Neural cell (in vitro differentiated cells): Measurements from ENCODE around the gene LCE1B. TPM values are rescaled to one million over a fixed set of nuclear protein-coding genes. Genes with fewer than 3 reads are reported as not detected.

Experiments used
- H2AFZ ChIP-seq: fragments of 200-600, 300-800 bp; sonication (generic), shearing (Covaris generic); 2 replicates; pipeline ENCODE4 v1.6.0; 2014; ENCODE audit warnings: low read depth, mild to moderate bottlenecking, antibody characterized with exemption, low read length, moderate library complexity
- H3F3A ChIP-seq: fragments of 200-600 bp; shearing (Covaris generic); 2 replicates; pipeline ENCODE4 v1.6.1; 2016; ENCODE audit warnings: mild to moderate bottlenecking, moderate library complexity, mixed read lengths, antibody characterized with exemption, low read length; ENCODE audit not compliant: insufficient read depth, poor library complexity, severe bottlenecking
- H3K27ac ChIP-seq: fragments of 200-600, 300-800 bp; sonication (generic), shearing (Covaris generic); 2 replicates; pipeline ENCODE4 v1.5.1; 2014; ENCODE audit warnings: mild to moderate bottlenecking, low read length, moderate library complexity
- H3K27me3 ChIP-seq: fragments of 300-800, 200-600 bp; sonication (generic), shearing (Covaris generic); 2 replicates; pipeline ENCODE4 v1.6.0; 2014; ENCODE audit warnings: mild to moderate bottlenecking, low read depth, low read length, moderate library complexity; ENCODE audit not compliant: insufficient read depth
- H3K36me3 ChIP-seq: fragments of 300-800, 200-600 bp; sonication (generic), shearing (Covaris generic); 2 replicates; pipeline ENCODE4 v1.5.1; 2014; ENCODE audit warnings: mild to moderate bottlenecking, antibody characterized with exemption, low read length, moderate library complexity; ENCODE audit not compliant: insufficient read depth
- H3K4me2 ChIP-seq: fragments of 300-800, 200-600 bp; sonication (generic), shearing (Covaris generic); 2 replicates; pipeline ENCODE4 v1.6.0; 2014; ENCODE audit warnings: mild to moderate bottlenecking, low read length
- H3K4me3 ChIP-seq: fragments of 300-800, 200-600 bp; sonication (generic), shearing (Covaris generic); 2 replicates; pipeline ENCODE4 v1.5.1; 2014; ENCODE audit warnings: mild to moderate bottlenecking, low read length, moderate library complexity
- H3K79me2 ChIP-seq: fragments of 200-600 bp; shearing (Covaris generic); replicated peaks from 2 replicates; pipeline ENCODE4 v1.6.0; 2014; ENCODE audit warnings: mild to moderate bottlenecking, low read length, moderate library complexity; ENCODE audit not compliant: insufficient read depth
- H3K9ac ChIP-seq: fragments of 300-800, 200-600 bp; sonication (generic), shearing (Covaris generic); 2 replicates; pipeline ENCODE4 v1.6.1; 2016; ENCODE audit warnings: mild to moderate bottlenecking, low read length, mixed read lengths
- H3K9me2 ChIP-seq: fragments of 200-600 bp; shearing (Covaris generic); 2 replicates; pipeline ENCODE4 v1.6.1; 2016; ENCODE audit warnings: mild to moderate bottlenecking, low read length, mixed read lengths; ENCODE audit not compliant: insufficient read depth
- H3K9me3 ChIP-seq: fragments of 200-600, 300-800 bp; sonication (generic), shearing (Covaris generic); 2 replicates; pipeline ENCODE4 v1.6.1; 2016; ENCODE audit warnings: mild to moderate bottlenecking, mixed run types, low read length, moderate library complexity, mixed read lengths
- H4K20me1 ChIP-seq: fragments of 200-600 bp; shearing (Covaris generic); 2 replicates; pipeline ENCODE4 v1.6.1; 2016; ENCODE audit warnings: mild to moderate bottlenecking, mixed run types; ENCODE audit not compliant: insufficient read depth
- CTCF ChIP-seq: fragments of 450-650 bp; IDR thresholded peaks from 2 replicates; pipeline ENCODE4 v1.5.1; 2014; ENCODE audit warnings: antibody characterized with exemption, mild to moderate bottlenecking, moderate library complexity; ENCODE audit not compliant: poor library complexity, severe bottlenecking
- EP300 ChIP-seq: fragments of 450-650 bp; conservative IDR thresholded peaks from 2 replicates; pipeline ENCODE4 v1.6.1; 2014; ENCODE audit warnings: antibody characterized with exemption, mild to moderate bottlenecking, moderate library complexity; ENCODE audit not compliant: poor library complexity, severe bottlenecking
- EZH2 ChIP-seq: fragments of 200-600, 300-800 bp; shearing (Covaris generic), sonication (generic); IDR thresholded peaks from 2 replicates; pipeline ENCODE4 v1.6.1; 2014; ENCODE audit warnings: antibody characterized with exemption, low read length, borderline replicate concordance, mild to moderate bottlenecking; ENCODE audit not compliant: insufficient read depth, poor library complexity, severe bottlenecking
- MXI1 ChIP-seq: fragments of 450-650 bp; conservative IDR thresholded peaks from 2 replicates; pipeline ENCODE4 v1.6.1; 2014; ENCODE audit warnings: antibody characterized with exemption, mild to moderate bottlenecking; ENCODE audit not compliant: poor library complexity, severe bottlenecking
- POLR2AphosphoS5 ChIP-seq: IDR thresholded peaks from 2 replicates; pipeline ENCODE4 v1.6.1; 2012
- RAD21 ChIP-seq: fragments of 450-650 bp; conservative IDR thresholded peaks from 2 replicates; pipeline ENCODE4 v1.6.1; 2014; ENCODE audit warnings: antibody characterized with exemption, mild to moderate bottlenecking, moderate library complexity
- SMC3 ChIP-seq: fragments of 450-650 bp; conservative IDR thresholded peaks from 2 replicates; pipeline ENCODE4 v1.6.1; 2014; ENCODE audit warnings: antibody characterized with exemption, mild to moderate bottlenecking, moderate library complexity; ENCODE audit not compliant: poor library complexity
- TAF1 ChIP-seq: IDR thresholded peaks from 2 replicates; pipeline ENCODE4 v1.6.1; 2012; ENCODE audit warnings: low read depth
- polyA plus RNA-seq: library from polyadenylated mRNA; depleted of rRNA; stranded (reverse); fragments of >200 nt; gene quantifications from 2 replicates; pipeline ENCODE4 v1.2.3, GENCODE V29; 2014
- TF ChIP-seq, protein P1 (sequence below): IDR thresholded peaks from 2 replicates; pipeline ENCODE4 v1.6.1; 2012; ENCODE audit warnings: borderline replicate concordance

LCE1B gene
- polyA plus RNA-seq, 1 donor from 2014 or later = not detected

DNA sequence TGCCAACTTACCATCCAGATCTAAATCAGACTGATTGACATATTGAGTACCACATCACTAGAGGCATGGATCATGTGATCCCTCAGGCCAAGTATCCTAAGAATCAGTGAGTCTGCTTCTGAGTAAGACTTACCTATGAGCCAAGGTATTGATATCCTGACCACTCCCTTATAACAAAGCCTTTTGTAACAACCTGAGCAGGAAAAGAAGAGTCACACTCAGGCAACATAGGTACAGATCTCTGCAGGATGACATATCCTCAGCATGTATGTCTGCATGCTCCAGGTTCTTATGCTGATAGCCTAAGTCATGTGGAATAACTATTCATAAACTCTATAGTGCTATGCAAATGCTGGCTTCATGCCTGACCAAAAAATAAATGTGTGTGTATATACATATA, 13.2 kb downstream of the LCE1B start:
- Histone ChIP-seq H3K27ac (no peak overlapping the region), H3K79me2 (no peaks in the 10 kb centered on the region), H3F3A (no peaks in the 10 kb centered on the region), H3K9me2 (no peaks in the 10 kb centered on the region), H3K9ac (no peak overlapping the region), H3K27me3 (no peaks in the 10 kb centered on the region), H3K36me3 (no peaks in the 10 kb centered on the region), H3K4me2 (no peak overlapping the region), H3K9me3 (no peaks in the 10 kb centered on the region), H2AFZ (no peak overlapping the region), H3K4me3 (no peak overlapping the region), H4K20me1 (no peaks in the 10 kb centered on the region)
- TF ChIP-seq RAD21 = no peak
- TF ChIP-seq, protein P1, sequence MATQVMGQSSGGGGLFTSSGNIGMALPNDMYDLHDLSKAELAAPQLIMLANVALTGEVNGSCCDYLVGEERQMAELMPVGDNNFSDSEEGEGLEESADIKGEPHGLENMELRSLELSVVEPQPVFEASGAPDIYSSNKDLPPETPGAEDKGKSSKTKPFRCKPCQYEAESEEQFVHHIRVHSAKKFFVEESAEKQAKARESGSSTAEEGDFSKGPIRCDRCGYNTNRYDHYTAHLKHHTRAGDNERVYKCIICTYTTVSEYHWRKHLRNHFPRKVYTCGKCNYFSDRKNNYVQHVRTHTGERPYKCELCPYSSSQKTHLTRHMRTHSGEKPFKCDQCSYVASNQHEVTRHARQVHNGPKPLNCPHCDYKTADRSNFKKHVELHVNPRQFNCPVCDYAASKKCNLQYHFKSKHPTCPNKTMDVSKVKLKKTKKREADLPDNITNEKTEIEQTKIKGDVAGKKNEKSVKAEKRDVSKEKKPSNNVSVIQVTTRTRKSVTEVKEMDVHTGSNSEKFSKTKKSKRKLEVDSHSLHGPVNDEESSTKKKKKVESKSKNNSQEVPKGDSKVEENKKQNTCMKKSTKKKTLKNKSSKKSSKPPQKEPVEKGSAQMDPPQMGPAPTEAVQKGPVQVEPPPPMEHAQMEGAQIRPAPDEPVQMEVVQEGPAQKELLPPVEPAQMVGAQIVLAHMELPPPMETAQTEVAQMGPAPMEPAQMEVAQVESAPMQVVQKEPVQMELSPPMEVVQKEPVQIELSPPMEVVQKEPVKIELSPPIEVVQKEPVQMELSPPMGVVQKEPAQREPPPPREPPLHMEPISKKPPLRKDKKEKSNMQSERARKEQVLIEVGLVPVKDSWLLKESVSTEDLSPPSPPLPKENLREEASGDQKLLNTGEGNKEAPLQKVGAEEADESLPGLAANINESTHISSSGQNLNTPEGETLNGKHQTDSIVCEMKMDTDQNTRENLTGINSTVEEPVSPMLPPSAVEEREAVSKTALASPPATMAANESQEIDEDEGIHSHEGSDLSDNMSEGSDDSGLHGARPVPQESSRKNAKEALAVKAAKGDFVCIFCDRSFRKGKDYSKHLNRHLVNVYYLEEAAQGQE = no peak
- no peak for TF ChIP-seq SMC3
- no peak for TF ChIP-seq MXI1
- no peak for TF ChIP-seq CTCF
- no peak for TF ChIP-seq TAF1

- no peaks in the 10 kb centered on the region for H4K20me1 ChIP-seq
- H3K79me2 ChIP-seq = no peaks in the 10 kb centered on the region
- TF ChIP-seq TAF1 = no peak
- H3K36me3 ChIP-seq = no peaks in the 10 kb centered on the region
- H3K9ac ChIP-seq = no peak within 1 kb of the TSS
- H2AFZ ChIP-seq = no peak within 1 kb of the TSS
- no peak within 1 kb of the TSS for H3K4me3 ChIP-seq
- no peaks in the 10 kb centered on the region for H3K27me3 ChIP-seq
- H3K9me3 ChIP-seq = no peaks in the 10 kb centered on the region
- no peak within 1 kb of the TSS for H3K27ac ChIP-seq
- H3K4me2 ChIP-seq = no peak within 1 kb of the TSS
- H3F3A ChIP-seq = no peaks in the 10 kb centered on the region
- no peaks in the 10 kb centered on the region for H3K9me2 ChIP-seq
These were observed 15.4 kb downstream of the LCE1B start, which contains the start of gene LCE1A for GRCh38 chr1:152827173-152827572. TSS of gene LCE1A (plus strand) at chr1:152827473. CDS start at chr1:152827473, 0 bp downstream.

DNA sequence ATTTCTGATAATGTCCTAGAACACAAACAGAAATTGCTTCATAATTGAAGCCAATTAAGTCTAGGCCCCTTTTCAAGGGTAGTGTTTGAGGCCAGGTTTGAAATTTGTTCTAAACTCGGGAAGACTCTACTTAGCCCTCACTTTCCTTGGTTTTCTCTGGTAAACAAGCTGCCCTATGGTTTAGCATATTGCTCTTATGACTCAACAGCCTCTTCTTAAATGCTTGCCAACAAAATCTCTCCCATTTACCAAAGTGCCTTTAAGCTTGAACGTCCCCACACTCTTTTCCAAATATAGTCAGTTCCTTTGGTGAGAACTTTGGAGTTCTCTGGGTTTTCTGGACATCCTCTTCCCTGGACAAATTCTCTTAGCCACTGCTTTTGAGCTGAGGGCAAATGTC, 25.1 kb downstream of the LCE1B start:
- no peaks in the 10 kb centered on the region for H3K27me3 ChIP-seq
- H3K9me2 ChIP-seq = no peaks in the 10 kb centered on the region
- peaks cover 3% of the 10 kb centered on the region for H3K9me3 ChIP-seq
- no peak overlapping the region for H3K27ac ChIP-seq
- no peak overlapping the region for H3K9ac ChIP-seq
- TF ChIP-seq EP300 (no peak), RAD21 (no peak), EZH2 (no peak), SMC3 (no peak), TAF1 (no peak), POLR2AphosphoS5 (no peak), CTCF (no peak), MXI1 (no peak)
- H2AFZ ChIP-seq = no peak overlapping the region
- no peaks in the 10 kb centered on the region for H3F3A ChIP-seq
- H3K4me3 ChIP-seq = no peak overlapping the region
- H4K20me1 ChIP-seq = no peaks in the 10 kb centered on the region
- no peaks in the 10 kb centered on the region for H3K79me2 ChIP-seq
- H3K4me2 ChIP-seq = no peak overlapping the region
- H3K36me3 ChIP-seq = no peaks in the 10 kb centered on the region
